Stimulated activated CD8-positive, alpha-beta memory T cell treated with anti-CD3 and anti-CD28 coated beads, Interleukin-2, amount 100 ng/mL, for 48 hours (primary cell): ENCODE measurements around the gene GFI1B.

Experiments used
- DNase-seq, 2 donors: peaks; one replicate each; pipeline ENCODE4 v3.0.0-alpha.2; 2020; ENCODE audit warnings: low read depth in 2 of 2

Gene GFI1B

DNA sequence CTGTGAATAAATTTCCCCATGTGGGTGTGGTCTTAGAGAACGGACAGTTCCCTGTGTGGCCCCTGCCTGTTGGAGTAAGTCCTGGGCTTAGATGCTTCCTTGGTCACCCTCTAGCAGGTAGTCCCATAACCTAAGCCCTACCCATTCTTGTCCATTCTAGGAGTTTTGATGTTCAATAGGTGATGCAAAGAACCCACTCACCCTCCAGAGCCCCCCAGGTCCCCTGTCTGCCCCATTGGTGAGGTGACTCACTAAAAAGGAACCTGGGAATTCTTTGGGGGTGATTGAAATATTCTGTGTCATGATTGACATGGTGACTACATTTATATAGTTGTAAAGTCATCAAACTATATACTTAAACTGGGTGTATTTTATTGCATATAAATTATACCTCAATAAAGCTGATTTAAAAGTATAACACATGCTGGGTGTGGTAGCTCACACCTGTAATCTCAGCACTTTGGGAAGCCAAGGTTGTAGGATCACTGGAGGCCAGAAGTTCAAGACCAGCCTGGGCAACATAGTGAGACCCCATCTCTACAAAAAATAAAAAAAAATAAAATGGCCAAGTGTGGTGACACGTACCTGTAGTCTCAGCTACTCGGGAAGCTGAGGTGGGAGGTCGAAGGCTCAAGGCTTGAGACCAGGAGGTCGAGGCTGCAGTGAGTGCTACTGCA lies 31.6 kb downstream of the GFI1B start:
- DNase-seq: no peak

GRCh38 chr9:133014696-133015095 lies 36.2 kb downstream of the GFI1B start:
- no peak for DNase-seq

DNA sequence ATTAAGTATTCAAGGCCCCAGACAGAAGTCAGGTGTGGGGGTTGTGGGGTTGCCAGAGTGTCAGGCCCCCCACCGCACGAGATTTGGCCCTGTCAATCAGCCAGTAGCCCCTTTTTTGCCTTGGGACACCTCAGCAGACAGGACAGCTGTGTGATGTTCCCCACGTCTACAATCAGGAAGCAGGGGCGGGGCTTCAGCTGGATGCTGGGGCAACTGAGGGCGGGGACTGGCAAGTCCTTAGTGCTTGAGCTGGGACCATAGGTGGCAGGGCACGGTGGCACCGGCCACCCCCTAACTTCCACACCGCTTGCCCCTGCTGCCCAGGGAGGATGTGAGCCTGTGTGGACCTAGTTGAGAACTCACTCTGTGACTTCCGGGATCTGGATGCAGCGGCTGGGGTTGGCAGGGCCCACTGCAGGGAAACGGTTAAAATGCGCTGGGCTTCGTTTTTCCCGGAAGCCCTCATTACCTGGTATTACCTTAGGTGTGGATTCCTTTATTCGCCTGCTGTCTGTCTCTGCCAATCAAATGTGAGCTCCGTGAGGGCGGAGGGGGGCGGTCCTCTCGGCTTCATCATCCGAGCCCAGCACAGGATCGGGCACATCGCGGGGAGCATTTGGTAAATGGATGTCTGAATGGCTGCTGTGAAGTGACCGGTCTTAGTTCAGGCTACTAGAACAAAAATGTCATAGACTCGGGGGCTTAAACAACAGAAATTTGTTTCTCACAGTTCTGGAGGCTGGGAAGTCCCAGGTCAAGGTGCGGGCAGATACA lies 44.8 kb downstream of the GFI1B start:
- DNase-seq: peak; percentile 44 to 51

DNA sequence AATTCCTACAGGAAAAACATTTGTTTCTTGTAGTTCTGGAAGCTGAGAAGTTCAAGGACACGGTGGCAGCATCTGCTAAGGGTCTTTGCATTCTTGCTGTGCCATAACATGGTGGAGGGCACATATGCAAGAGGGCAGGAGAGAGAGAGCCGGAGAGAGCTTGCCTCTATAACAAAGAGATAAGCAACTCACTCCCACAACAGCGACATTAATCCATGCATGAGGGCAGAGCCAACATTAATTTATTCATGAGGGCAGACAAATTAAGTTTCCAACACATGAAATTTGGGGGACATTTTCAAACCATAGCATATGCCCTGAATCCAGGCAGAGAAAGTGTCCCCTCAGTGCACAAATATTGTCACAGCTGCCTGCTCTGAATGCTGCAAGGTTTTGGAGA lies 47.9 kb downstream of the GFI1B start:
- DNase-seq: no peak

DNA sequence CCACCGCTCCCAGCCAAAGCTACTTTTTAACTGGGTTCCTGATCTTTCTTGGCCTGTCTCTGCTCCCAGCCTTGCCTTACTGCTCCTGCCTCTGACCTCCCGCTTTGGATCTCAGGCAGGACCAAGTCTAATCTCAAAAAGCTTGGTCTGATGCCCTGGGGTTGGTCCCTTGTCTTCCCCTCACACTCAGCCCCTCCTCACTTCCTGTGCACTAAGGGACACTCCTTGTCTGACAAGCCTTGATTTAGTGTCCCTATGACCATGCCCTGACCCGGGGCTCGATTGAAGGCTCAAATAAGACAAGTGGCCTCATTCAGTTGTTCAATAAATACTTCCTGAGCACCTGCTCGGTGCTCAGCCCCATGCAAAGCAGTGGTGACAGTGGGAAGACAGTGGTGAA lies 48.6 kb downstream of the GFI1B start:
- DNase-seq: no peak

DNA sequence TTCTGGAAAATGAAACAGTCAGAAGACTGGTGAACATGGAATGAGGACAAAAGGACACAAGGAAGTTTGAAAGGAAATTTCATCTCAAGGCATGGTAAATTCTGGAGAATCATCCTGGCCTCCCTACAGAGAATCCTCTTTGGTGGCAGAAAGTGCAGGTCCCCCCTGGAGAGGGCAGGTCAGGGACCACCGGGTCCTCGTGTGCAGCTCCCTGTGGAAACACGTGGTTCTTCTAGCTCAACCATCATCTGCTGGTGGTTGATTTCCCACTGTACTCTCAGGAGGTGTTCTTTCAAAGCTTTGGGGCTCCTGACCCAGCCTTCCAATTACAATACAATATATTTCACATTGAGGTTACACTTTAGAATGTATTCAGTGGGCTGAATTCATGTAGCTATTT lies 49.7 kb downstream of the GFI1B start:
- no peak for DNase-seq

DNA sequence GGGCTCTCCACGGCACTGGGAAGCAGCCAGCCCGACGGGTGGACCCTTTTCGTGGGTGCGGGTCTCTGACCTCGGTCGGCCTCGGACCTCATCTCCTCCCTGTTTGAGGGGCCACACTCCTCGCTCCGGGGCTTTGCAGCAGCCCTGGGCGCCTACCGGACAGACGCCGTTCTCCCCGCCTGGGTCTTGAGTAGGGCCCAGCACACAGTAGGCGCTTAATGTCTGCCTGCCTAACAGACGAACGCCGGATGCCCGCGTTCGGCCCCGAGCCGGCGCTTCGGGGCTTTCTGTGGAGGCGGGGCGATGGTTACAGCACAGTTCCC lies 51.5 kb downstream of the GFI1B start:
- DNase-seq: no peak

- DNase-seq: peak; percentile 82
Observed at GRCh38 chr9:133030317-133031129, 52.0 kb downstream of the GFI1B start, which contains the start of gene GTF3C5. GTF3C5 (plus strand) TSS chr9:133030997; CDS start chr9:133031012, 15 bp downstream.

GRCh38 chr9:133031130-133031422 lies 52.6 kb downstream of the GFI1B start:
- no peak for DNase-seq

DNA sequence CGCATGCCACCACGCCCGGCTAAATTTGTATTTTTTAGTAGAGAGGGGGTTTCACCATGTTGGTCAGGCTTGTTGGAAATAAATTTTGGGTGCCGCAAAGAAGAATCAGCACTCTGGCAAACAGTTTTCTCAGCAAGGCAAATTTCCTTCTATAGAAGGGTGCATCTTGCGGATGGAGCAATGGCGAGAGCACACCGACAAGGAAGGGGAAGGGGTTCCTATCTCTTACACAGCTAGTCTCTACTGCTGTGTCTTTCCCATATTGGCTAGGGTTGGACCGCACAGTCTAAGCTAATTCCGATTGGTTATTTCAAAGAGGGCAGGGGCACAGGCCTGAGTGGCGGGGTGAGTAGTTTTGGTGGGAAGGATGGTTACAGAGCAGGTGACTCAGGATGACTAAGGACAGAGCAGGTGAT lies 53.0 kb downstream of the GFI1B start:
- DNase-seq: no peak

DNA sequence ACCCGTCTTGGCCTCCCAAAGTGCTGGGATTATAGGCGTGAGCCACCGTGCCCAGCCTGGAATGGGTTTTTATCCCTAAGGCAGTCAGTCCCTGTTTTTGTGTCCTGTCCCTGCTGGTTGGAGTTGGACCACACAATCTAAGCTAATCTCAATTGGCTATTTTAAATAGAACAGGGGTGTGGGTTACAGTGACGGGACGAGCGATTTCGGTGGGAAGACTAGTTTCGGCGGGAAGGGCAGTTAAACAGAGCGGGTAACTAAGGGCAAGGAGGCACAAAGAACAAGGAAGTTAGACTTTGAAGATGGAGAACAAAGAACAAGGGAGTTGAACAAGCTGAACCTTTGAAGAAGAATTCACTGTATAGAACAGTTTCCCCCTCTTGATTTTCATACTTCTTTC lies 53.7 kb downstream of the GFI1B start:
- no peak for DNase-seq

DNA sequence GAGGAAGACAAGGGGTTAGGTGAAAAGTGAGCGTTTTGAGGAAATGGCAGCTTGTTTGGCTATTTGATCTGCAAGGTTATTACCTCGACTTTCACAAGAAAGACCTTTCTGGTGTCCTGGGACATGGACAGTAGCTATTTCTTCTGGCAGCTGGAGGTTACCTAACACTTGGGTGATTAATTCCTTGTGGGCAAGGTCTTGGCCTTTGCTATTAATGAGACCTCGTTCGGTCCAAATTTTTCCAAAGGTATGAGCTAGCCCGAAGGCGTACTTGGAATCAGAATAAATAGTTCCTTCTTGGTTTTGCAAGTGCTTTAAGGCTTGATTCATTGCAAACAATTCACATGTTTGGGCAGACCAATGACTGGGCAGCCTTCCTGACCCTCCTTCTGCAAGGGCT lies 57.2 kb downstream of the GFI1B start:
- DNase-seq: no peak

DNA sequence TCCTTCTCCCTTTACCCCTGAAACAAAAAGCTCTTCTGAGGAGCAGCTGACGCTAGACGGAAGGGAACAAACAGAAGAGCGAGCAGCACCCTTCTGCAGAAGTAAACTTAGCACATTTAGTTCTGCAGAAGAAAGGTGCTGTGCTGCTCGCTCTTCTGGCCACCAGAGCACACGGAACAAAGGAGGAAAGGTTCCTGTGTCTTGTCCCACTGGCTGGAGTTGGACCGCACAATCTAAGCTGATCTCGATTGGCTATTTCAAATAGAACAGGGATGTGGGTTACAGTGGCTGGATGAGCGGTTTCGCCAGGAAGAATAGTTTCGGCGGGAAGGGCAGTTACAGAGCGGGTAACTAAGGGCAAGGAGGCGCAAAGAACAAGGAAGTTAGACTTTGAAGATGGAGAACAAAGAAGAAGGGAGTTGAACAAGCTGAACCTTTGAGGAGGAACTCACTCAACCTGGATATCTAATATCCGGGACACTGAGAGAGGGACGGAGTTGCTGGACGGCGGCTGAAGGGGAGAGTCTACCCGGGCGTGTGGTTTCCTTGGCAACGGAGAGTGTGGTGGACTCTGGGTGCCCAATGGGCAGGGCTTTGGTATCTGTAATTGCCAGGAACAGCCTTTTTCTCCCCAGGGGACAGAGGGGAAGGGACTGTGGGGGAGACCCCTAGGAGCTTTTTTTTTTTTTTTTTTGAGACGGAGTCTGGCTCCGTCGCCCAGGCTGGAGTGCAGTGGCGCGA lies 59.5 kb downstream of the GFI1B start:
- no peak for DNase-seq

DNA sequence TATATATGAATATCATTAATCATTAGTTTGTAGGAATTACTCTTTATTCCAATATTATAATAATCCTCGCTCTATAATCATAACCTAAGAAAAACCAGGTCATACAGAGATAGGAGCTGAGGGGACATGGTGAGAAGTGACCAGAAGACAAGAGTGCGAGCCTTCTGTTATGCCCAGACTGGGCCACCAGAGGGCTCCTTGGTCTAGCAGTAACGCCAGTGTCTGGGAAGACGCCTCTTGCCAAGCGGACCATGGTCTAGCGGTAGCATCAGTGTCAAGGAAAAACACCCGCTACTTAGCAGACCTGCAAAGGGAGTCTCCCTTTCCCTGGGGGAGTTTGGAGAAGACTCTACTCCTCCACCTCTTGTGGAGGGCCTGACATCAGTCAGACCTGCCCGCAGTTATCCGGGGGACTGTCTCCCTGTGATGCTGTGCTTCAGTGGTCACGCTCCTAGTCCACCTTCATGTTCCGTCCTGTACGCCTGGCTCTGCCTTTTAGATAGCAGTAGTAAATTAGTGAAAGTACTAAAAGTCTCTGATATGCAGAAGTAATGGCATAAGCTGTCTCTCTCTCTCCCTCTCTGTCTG lies 62.5 kb downstream of the GFI1B start:
- DNase-seq: peak in 1 of 2 donors; percentile 27
